Right cardiac atrium (tissue), 5 donors: ENCODE measurements around the gene PRRX1. TPM values are rescaled to one million over a fixed set of nuclear protein-coding genes. Genes with fewer than 3 reads are reported as not detected.

Experiments used
- ATAC-seq, 2 donors: fragments of 200-7000 bp; cut with Tn5 transposase; one replicate each; pipeline versions ENCODE4 v1.8.0 to v1.9.1; 2020; ENCODE audit warnings: moderate library complexity in 2 of 2, mild to moderate bottlenecking in 1 of 2
- DNase-seq, 3 donors: peaks; one replicate each; pipeline ENCODE4 v3.0.0-alpha.2; 2020
- H3K27ac ChIP-seq: one replicate; pipeline ENCODE4 v1.5.1; 2013; ENCODE audit warnings: mild to moderate bottlenecking, low read length, control low read depth, moderate library complexity
- H3K27me3 ChIP-seq: one replicate; pipeline ENCODE4 v1.6.1; 2013; ENCODE audit not compliant: control insufficient read depth, insufficient read depth
- H3K4me1 ChIP-seq: one replicate; pipeline ENCODE4 v1.6.1; 2013; ENCODE audit warnings: low read length; ENCODE audit not compliant: control insufficient read depth, insufficient read depth
- H3K4me3 ChIP-seq: one replicate; pipeline ENCODE4 v1.5.1; 2013; ENCODE audit warnings: low read length, control low read depth
- H3K9me3 ChIP-seq: one replicate; pipeline ENCODE4 v1.6.1; 2013; ENCODE audit warnings: low read length; ENCODE audit not compliant: control insufficient read depth
- WGBS: extraction: QIAGEN DNeasy Blood & Tissue Kit; methylation state at CpG from one replicate; pipeline ENCODE4 v1.1.7; 2013; 5-methylcytosine and 5-hydroxymethylcytosine counted together
- intact Hi-C, 4 donors: fragments of 100-400 bp; cut with DNase I; formaldehyde crosslinking; loops; one replicate each; pipeline versions ENCODE4 v1.11.0 to v1.14.0; 2022 to 2023
- polyA plus RNA-seq: library from polyadenylated mRNA; stranded (reverse); fragments of 200-250 nt; gene quantifications from one replicate; pipeline ENCODE4 v1.2.3, GENCODE V29; 2013
- total RNA-seq, 4 donors: library from RNA; stranded (reverse); fragmentation: NEBNext Ultra II Directional; extraction: Animal tissue kit (Norgen Biotek cat#: 25700); gene quantifications; one replicate each; pipeline ENCODE4 v1.2.1, GENCODE V29; 2021
- donor health status: healthy with polysubstance abuse.
- donor health status: DM: no; HTN: yes; CAD: no.
- donor health status: DM: no; HTN: no; CAD: no.
- donor health status: DM: no; HTN: yes; CAD: no; lungs with severe emphysema.
- donor health status: DM: yes; HTN: yes; CAD: no.

The PRRX1 gene
- total and polyA plus RNA-seq, 5 donors: 39.9 to 72.8 (median 60.8) TPM

GRCh38 chr1:170665629-170666028 is 1.7 kb downstream of the PRRX1 start:
- Histone ChIP-seq H3K4me3 (no peak overlapping the region), H3K9me3 (no peaks in the 10 kb centered on the region), H3K27ac (no peak overlapping the region), H3K27me3 (no peaks in the 10 kb centered on the region), H3K4me1 (peaks cover 2% of the 10 kb centered on the region)
- DNase-seq (no peak), ATAC-seq (no peak)
- intact Hi-C loops: loop anchor here in 1 of 4 donors (10.0 kb wide), 1 partner anchor 131 kb away; the partner anchor contains the start of gene GORAB
- 53% methylated on average over 14 of the region's 14 CpGs for whole genome bisulfite sequencing

GRCh38 chr1:170666541-170667254 is 2.8 kb downstream of the PRRX1 start:
- intact Hi-C loops: loop anchor here in 1 of 4 donors (10.0 kb wide), 1 partner anchor 132 kb away; the partner anchor contains the start of gene GORAB
- ATAC-seq (no peak), DNase-seq (no peak)
- Histone ChIP-seq H3K27me3 (no peaks in the 10 kb centered on the region), H3K9me3 (no peaks in the 10 kb centered on the region), H3K4me1 (peaks cover 2% of the 10 kb centered on the region), H3K27ac (peak overlapping the region; percentile 7), H3K4me3 (no peak overlapping the region)
- WGBS: 41% methylated on average over 32 of the region's 32 CpGs

- 28% methylated on average over 33 of the region's 33 CpGs for WGBS
- DNase-seq (peak in 1 of 3 donors; percentile 59), ATAC-seq (no peak)
- Histone ChIP-seq H3K9me3 (no peaks in the 10 kb centered on the region), H3K4me1 (no peaks in the 10 kb centered on the region), H3K27me3 (no peaks in the 10 kb centered on the region), H3K4me3 (no peak overlapping the region), H3K27ac (no peak overlapping the region)
- intact Hi-C loops: loop anchor here in 1 of 4 donors (10.0 kb wide), 1 partner anchor 134 kb away; the partner anchor contains the start of gene GORAB
Measured at GRCh38 chr1:170668209-170669106, 4.5 kb downstream of the PRRX1 start.

GRCh38 chr1:170669107-170669445 is 5.1 kb downstream of the PRRX1 start:
- ATAC-seq (no peak), DNase-seq (no peak)
- Histone ChIP-seq H3K9me3 (no peaks in the 10 kb centered on the region), H3K27me3 (no peaks in the 10 kb centered on the region), H3K4me3 (no peak overlapping the region), H3K27ac (no peak overlapping the region), H3K4me1 (no peaks in the 10 kb centered on the region)
- intact Hi-C loops: loop anchor here in 1 of 4 donors (10.0 kb wide), 1 partner anchor 134 kb away; the partner anchor contains the start of gene GORAB
- 40% methylated on average over 8 of the region's 8 CpGs for WGBS

- no peak for DNase-seq
- intact Hi-C loops: loop anchor here (5.0 to 10.0 kb wide), 4 partner anchors 65 to 215 kb away; partner anchors contain the start of gene GORAB (in 1 of the 4)
- no peak overlapping the region for H3K27ac ChIP-seq
- no peaks in the 10 kb centered on the region for H3K27me3 ChIP-seq
- no peaks in the 10 kb centered on the region for H3K4me1 ChIP-seq
- H3K4me3 ChIP-seq: no peak overlapping the region
- 38% methylated on average over 22 of the region's 22 CpGs for WGBS
- no peak for ATAC-seq
- no peaks in the 10 kb centered on the region for H3K9me3 ChIP-seq
Measured at GRCh38 chr1:170669586-170670530, 5.9 kb downstream of the PRRX1 start.

- H3K27ac ChIP-seq: no peak overlapping the region
- ATAC-seq (peak; percentile 63 to 64), DNase-seq (peak; percentile 63 to 85 (median 84))
- no peaks in the 10 kb centered on the region for H3K9me3 ChIP-seq
- WGBS: 23% methylated on average over 29 of the region's 29 CpGs
- no peaks in the 10 kb centered on the region for H3K27me3 ChIP-seq
- peak overlapping the region; percentile 16 for H3K4me3 ChIP-seq
- no peaks in the 10 kb centered on the region for H3K4me1 ChIP-seq
- intact Hi-C loops: loop anchor here in 3 of 4 donors (5.0 to 10.0 kb wide), 3 partner anchors 64 to 214 kb away; no protein-coding TSS in a partner anchor
Measured at GRCh38 chr1:170670802-170671628, 7.1 kb downstream of the PRRX1 start.

GRCh38 chr1:170671629-170671963 is 7.7 kb downstream of the PRRX1 start:
- no peaks in the 10 kb centered on the region for H3K27me3 ChIP-seq
- H3K27ac ChIP-seq: no peak overlapping the region
- DNase-seq (no peak), ATAC-seq (no peak)
- no peaks in the 10 kb centered on the region for H3K4me1 ChIP-seq
- intact Hi-C loops: loop anchor here in 3 of 4 donors (5.0 to 10.0 kb wide), 3 partner anchors 63 to 213 kb away; no protein-coding TSS in a partner anchor
- no peaks in the 10 kb centered on the region for H3K9me3 ChIP-seq
- 78% methylated on average over 4 of the region's 4 CpGs for WGBS
- H3K4me3 ChIP-seq: no peak overlapping the region

- 59% methylated on average over 2 of the region's 2 CpGs for WGBS
- DNase-seq: no peak
- intact Hi-C loops: loop anchor here in 3 of 4 donors (5.0 to 10.0 kb wide), 3 partner anchors 62 to 212 kb away; no protein-coding TSS in a partner anchor
- H3K9me3 ChIP-seq: no peaks in the 10 kb centered on the region
- H3K27me3 ChIP-seq: no peaks in the 10 kb centered on the region
- H3K27ac ChIP-seq: no peak overlapping the region
- ATAC-seq: no peak
- no peak overlapping the region for H3K4me3 ChIP-seq
- H3K4me1 ChIP-seq: no peaks in the 10 kb centered on the region
Measured at GRCh38 chr1:170672316-170672715, 8.4 kb downstream of the PRRX1 start.

GRCh38 chr1:170674239-170674638 is 10.3 kb downstream of the PRRX1 start:
- ATAC-seq (peak in 1 of 2 donors; percentile 29), DNase-seq (no peak)
- intact Hi-C loops: loop anchor here in 3 of 4 donors (5.0 to 10.0 kb wide), 3 partner anchors 61 to 211 kb away; no protein-coding TSS in a partner anchor
- Histone ChIP-seq H3K9me3 (no peaks in the 10 kb centered on the region), H3K27me3 (no peaks in the 10 kb centered on the region), H3K27ac (no peak overlapping the region), H3K4me1 (peaks cover 3% of the 10 kb centered on the region), H3K4me3 (no peak overlapping the region)
- WGBS: 63% methylated on average over 3 of the region's 3 CpGs
